ENCODE data around the gene EHBP1. TPM values are rescaled to one million over a fixed set of nuclear protein-coding genes. Genes with fewer than 3 reads are reported as not detected.

The EHBP1 gene
- total RNA-seq, 2 donors from 2014 or later: 22.4 to 22.9 TPM

DNA sequence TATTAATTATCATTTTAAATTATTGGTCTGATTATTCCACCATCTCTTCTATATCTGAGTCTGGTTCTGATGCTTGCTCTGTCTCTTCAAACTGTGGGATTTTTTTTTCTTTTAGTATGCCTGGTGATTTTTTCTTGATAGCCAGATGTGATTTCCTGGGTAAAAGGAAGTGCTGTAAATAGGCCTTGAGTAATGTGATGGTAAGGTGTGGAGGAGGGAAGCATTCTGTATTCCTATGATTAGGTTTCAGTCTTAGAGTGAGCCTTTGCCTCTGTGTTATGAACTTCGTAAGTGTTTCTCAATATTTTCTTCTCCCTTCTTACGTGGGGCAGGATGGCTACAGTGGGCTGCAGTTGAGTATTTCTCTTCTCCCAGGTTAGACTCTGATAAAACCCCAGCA is 103.0 kb downstream of the EHBP1 start:
- no peak for DNase-seq (ENCODE audit: low spot score)
- peaks cover 0 to 12% of the 10 kb centered on the region in 2 donors for H3K9me3 ChIP-seq
- no peaks in the 10 kb centered on the region for H3K27me3 ChIP-seq
- H3K36me3 ChIP-seq: peaks cover 9% of the 10 kb centered on the region
- H3K4me3 ChIP-seq: no peak overlapping the region
- no peak overlapping the region for H3K27ac ChIP-seq
- no peaks in the 10 kb centered on the region for H3K4me1 ChIP-seq
- TF ChIP-seq, protein P1, sequence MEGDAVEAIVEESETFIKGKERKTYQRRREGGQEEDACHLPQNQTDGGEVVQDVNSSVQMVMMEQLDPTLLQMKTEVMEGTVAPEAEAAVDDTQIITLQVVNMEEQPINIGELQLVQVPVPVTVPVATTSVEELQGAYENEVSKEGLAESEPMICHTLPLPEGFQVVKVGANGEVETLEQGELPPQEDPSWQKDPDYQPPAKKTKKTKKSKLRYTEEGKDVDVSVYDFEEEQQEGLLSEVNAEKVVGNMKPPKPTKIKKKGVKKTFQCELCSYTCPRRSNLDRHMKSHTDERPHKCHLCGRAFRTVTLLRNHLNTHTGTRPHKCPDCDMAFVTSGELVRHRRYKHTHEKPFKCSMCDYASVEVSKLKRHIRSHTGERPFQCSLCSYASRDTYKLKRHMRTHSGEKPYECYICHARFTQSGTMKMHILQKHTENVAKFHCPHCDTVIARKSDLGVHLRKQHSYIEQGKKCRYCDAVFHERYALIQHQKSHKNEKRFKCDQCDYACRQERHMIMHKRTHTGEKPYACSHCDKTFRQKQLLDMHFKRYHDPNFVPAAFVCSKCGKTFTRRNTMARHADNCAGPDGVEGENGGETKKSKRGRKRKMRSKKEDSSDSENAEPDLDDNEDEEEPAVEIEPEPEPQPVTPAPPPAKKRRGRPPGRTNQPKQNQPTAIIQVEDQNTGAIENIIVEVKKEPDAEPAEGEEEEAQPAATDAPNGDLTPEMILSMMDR (IDR thresholded peaks at IDR 0.05): no peak

DNA sequence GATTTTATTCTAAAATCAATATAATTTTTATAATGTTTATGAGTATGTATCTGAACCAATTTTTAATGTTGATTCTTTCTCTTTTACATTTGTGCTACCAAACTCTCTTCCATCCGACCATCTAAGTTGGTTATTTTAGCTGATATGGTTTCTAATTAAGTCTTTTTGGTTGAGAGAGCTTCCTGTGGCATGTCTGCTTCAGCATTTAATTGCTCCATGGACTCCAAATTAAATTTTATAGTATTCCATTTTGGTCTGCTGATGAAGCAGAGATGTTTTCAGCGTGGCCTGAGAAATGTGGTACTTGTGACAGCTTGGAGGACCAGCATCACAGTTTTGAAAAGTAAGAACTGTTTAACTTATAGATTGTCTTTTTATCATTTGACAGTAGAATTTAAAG is 105.6 kb downstream of the EHBP1 start:
- peaks cover 0 to 12% of the 10 kb centered on the region in 2 donors for H3K9me3 ChIP-seq
- no peak overlapping the region for H3K4me3 ChIP-seq
- H3K27me3 ChIP-seq: no peaks in the 10 kb centered on the region
- H3K36me3 ChIP-seq: peaks cover 6% of the 10 kb centered on the region
- no peaks in the 10 kb centered on the region for H3K4me1 ChIP-seq
- TF ChIP-seq, protein P1 (IDR thresholded peaks at IDR 0.05): no peak
- DNase-seq (ENCODE audit: low spot score): no peak
- H3K27ac ChIP-seq: no peak overlapping the region

DNA sequence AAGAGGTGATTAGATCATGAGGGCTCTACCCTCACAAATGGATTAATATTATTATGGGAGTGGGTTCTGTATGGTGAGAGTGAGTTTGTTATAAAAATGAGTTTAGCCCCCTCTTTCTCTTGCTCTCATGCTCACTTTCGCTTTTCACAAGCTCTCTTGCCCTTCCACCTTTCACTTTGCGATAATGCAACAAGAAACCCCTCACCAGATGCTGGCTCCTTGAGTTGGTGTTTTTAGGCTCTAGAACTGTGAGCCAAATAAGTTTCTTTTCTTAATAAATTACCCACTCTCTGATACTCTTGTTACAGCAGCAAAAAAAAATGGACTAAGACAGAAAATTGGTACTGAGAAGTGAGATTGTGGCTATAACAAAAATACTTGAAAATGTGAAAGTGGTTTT is 106.5 kb downstream of the EHBP1 start:
- Histone ChIP-seq H3K27ac (no peak overlapping the region), H3K27me3 (no peaks in the 10 kb centered on the region), H3K36me3 (no peaks in the 10 kb centered on the region), H3K4me3 (no peak overlapping the region), H3K9me3 (peaks cover 0 to 12% of the 10 kb centered on the region in 2 donors), H3K4me1 (peaks cover 0 to 4% of the 10 kb centered on the region in 2 donors)
- no peak for DNase-seq (ENCODE audit: low spot score)
- TF ChIP-seq, protein P1 (IDR thresholded peaks at IDR 0.05): no peak

DNA sequence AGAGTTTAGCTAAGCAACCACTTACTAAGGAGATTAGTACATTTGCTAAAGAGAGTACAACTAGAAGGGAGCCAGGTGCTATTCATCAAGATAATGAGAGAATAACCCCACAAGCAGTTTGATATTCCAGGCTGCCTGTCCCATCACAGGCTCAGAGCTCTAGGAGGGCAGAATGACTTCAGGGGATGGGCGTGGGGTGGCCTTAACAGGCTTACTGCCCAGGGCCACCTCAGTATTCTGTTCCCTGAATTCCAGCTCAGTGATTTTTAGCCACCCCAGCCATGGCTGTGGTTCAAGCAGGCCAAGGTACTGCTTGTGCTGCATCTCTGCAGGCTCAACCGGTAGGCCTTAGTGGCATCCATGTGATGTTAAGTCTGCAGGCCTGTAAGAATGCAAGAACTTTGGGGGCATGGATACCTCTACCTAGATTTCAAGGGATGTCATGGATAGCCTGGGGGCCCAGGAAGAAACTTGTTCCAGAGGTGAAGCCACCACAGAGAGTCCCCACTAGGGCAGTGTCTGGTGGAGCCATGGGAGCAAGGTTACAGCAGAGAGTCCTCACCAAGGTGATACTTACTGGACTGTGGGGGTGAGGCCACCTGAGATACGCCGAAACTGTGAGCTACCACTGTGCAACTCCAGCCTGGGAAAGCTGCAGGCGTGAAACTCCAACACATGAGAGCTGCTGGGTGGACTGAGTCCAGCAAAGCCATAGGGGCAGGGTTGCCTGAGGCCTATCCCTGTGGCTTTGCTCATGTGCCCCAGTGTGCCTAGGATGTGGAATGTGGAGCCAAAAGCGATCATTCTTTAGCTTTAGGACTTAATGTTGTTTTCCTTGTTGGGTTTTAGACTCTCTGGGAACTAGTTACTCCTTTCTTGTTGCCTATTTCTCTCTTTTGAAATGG is 107.7 kb downstream of the EHBP1 start:
- no peak overlapping the region for H3K27ac ChIP-seq
- DNase-seq (ENCODE audit: low spot score): no peak
- no peaks in the 10 kb centered on the region for H3K36me3 ChIP-seq
- peaks cover 0 to 4% of the 10 kb centered on the region in 2 donors for H3K4me1 ChIP-seq
- H3K9me3 ChIP-seq: peaks cover 0 to 2% of the 10 kb centered on the region in 2 donors
- TF ChIP-seq, protein P1 (IDR thresholded peaks at IDR 0.05): no peak
- no peak overlapping the region for H3K4me3 ChIP-seq
- H3K27me3 ChIP-seq: no peaks in the 10 kb centered on the region

DNA sequence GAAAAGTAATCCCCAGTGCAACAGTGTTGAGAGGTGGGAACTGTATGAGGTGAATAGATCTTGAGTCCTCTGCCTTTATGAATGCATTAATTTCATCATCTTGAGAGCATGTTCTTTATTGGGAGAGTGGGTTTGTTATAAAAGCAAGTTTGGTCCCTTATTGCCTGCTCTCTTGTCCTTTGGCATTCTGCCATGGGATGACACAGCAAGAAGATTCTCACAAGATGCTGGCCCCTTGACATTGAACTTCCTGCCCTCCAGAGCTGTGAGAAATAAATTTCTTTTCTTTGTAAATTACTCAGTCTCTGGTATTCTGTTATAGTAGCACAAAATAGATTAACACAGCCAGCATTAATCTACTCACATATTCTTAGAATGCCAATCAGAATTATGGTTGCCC is 108.6 kb downstream of the EHBP1 start:
- Histone ChIP-seq H3K27me3 (no peaks in the 10 kb centered on the region), H3K4me3 (no peak overlapping the region), H3K4me1 (peaks cover 0 to 4% of the 10 kb centered on the region in 2 donors), H3K36me3 (no peaks in the 10 kb centered on the region), H3K9me3 (no peaks in the 10 kb centered on the region), H3K27ac (no peak overlapping the region)
- DNase-seq (ENCODE audit: low spot score): no peak
- TF ChIP-seq, protein P1 (IDR thresholded peaks at IDR 0.05): no peak

All from right atrium auricular region (tissue), 2 donors.